ENCODE measurements around the gene PDE4D.
"Not testable (repeated sequence)": the region's sequence is repeated elsewhere in the genome, so short reads cannot be mapped to it uniquely, and the experiment has no call there.

Gene PDE4D

DNA sequence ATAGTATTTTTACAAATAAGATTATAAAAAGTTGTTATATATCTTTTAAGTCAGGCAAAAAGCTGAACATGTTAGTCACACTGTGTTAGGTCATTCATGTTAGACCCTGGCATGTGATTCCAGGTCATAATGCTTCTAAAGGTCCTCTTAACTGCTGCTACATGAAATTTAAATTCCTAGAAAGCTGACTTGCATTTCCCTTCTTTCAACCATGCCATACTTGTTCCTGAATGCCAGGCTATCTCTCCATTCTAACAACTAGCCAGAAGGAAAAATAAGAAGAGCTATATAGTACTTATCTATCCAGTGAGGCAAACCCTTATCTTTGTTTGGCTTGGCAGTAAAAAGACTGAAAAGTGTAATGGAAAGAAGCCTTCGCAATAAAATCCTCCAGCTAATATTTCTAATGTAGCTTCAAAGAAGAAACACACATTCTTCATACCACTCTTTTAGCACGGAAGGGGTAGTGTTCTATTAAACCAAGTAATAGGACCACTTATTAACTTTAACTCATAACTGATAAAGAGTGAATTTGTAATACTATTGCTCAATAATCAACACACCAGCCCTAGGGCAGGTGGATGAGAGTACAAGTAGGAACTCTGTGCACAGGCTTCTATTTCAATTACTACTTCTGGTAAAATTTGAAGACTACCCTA is 310.2 kb downstream of the PDE4D start:
- H3K4me3 ChIP-seq (ENCODE audit: low read depth, low read length): no peak overlapping the region
- TF ChIP-seq, protein P1, sequence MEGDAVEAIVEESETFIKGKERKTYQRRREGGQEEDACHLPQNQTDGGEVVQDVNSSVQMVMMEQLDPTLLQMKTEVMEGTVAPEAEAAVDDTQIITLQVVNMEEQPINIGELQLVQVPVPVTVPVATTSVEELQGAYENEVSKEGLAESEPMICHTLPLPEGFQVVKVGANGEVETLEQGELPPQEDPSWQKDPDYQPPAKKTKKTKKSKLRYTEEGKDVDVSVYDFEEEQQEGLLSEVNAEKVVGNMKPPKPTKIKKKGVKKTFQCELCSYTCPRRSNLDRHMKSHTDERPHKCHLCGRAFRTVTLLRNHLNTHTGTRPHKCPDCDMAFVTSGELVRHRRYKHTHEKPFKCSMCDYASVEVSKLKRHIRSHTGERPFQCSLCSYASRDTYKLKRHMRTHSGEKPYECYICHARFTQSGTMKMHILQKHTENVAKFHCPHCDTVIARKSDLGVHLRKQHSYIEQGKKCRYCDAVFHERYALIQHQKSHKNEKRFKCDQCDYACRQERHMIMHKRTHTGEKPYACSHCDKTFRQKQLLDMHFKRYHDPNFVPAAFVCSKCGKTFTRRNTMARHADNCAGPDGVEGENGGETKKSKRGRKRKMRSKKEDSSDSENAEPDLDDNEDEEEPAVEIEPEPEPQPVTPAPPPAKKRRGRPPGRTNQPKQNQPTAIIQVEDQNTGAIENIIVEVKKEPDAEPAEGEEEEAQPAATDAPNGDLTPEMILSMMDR (IDR thresholded peaks at IDR 0.05; ENCODE audit: low read depth, low read length): no peak
- no peak for DNase-seq (ENCODE audit: low read depth, low spot score)
- in situ Hi-C loops (cut with HindIII; ENCODE audit: low sequenced_read_pairs): no loop called here

DNA sequence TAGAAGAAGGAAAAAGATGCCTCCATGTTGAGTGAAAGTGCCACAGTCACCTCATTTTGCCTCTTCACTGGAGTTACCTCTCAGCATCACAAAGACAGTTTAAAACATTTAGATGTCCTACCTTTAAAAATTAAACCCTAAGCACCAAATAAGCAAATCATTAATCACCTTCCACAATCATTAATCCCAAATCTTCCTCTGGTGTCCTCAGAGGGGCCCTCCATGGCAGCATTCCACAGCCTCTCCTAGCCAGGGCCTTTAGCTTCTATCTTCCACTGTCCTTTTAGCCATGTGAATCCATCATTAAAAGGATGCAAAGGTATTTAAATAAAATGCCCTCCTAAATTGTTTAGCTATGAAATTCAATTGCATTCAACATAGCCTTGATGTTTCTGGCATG is 310.8 kb downstream of the PDE4D start:
- no peak overlapping the region for H3K4me3 ChIP-seq (ENCODE audit: low read depth, low read length)
- no peak for DNase-seq (ENCODE audit: low read depth, low spot score)
- in situ Hi-C loops (cut with HindIII; ENCODE audit: low sequenced_read_pairs): no loop called here
- TF ChIP-seq, protein P1 (IDR thresholded peaks at IDR 0.05; ENCODE audit: low read depth, low read length): no peak

DNA sequence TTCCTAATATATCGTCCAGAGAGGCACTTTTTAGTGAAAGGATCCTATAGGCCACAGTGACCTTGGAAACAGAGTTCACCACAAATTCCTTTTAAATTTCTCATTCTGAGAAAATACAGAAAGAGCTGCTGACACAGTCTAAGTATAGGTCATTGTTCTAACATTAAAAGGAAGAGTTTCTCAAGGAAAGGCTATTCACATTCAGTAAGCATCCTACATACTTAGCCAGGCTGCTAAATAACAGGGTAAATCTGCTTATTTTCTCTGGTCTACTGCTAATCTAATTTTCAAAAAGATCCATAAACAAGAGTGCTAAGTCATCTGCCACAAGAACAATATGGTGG is 313.7 kb downstream of the PDE4D start:
- no peak for DNase-seq (ENCODE audit: low read depth, low spot score)
- TF ChIP-seq, protein P1 (IDR thresholded peaks at IDR 0.05; ENCODE audit: low read depth, low read length): no peak
- H3K4me3 ChIP-seq (ENCODE audit: low read depth, low read length): no peak overlapping the region
- in situ Hi-C loops (cut with HindIII; ENCODE audit: low sequenced_read_pairs): no loop called here

DNA sequence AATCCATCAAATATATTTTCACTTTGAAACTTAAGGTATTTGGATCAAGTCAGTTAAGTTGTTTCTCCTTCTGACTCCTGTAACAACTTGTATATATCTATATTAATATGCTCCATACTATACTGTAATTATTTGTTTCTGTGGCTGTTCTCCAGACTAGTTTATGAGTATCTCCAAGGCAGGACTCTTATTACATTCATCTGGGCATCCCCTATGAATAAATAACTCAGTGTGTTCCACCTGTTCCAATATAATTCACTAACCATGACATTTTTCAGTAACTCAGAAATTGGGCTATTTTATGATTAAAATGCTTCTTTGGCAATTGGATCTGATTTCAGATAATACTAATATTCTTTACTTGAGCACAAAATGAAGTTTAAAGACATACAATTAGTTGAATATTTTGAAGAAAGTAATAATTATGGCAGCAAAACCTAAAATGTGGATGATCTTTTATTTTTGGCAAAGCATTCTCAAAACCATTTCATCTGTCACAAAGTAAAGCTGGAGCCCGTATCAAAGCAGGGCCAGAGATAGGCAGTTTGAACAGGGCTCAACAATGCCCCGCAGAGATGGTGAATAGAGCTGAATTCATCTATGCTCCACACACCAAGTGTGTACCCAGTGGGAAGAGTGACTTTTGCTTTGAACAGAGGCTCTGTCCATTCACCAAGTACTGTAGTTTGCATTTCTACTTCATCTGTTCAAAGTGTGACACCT is 314.3 kb downstream of the PDE4D start:
- DNase-seq (ENCODE audit: low read depth, low spot score): no peak
- no peak overlapping the region for H3K4me3 ChIP-seq (ENCODE audit: low read depth, low read length)
- TF ChIP-seq, protein P1 (IDR thresholded peaks at IDR 0.05; ENCODE audit: low read depth, low read length): no peak
- in situ Hi-C loops (cut with HindIII; ENCODE audit: low sequenced_read_pairs): no loop called here

DNA sequence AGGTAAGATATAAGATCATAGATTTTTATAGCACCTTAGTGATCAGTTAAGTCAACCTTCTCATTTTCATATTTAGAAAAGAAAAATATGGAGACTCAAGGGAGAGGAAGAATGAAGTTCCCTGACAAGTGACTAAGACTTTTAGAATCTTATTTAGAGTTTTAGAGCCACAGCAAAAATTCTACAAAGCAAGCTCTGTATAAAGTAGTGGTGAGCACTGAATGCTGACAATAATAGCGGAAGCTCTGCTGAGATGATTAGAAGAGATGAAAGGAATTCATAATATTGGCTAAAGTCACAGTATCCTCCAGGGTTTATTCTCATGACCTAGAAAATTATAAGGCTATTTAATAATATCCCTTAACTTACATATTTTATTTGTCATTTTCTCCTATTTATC is 316.0 kb downstream of the PDE4D start:
- no peak overlapping the region for H3K4me3 ChIP-seq (ENCODE audit: low read depth, low read length)
- in situ Hi-C loops (cut with HindIII; ENCODE audit: low sequenced_read_pairs): no loop called here
- TF ChIP-seq, protein P1 (IDR thresholded peaks at IDR 0.05; ENCODE audit: low read depth, low read length): no peak
- no peak for DNase-seq (ENCODE audit: low read depth, low spot score)

DNA sequence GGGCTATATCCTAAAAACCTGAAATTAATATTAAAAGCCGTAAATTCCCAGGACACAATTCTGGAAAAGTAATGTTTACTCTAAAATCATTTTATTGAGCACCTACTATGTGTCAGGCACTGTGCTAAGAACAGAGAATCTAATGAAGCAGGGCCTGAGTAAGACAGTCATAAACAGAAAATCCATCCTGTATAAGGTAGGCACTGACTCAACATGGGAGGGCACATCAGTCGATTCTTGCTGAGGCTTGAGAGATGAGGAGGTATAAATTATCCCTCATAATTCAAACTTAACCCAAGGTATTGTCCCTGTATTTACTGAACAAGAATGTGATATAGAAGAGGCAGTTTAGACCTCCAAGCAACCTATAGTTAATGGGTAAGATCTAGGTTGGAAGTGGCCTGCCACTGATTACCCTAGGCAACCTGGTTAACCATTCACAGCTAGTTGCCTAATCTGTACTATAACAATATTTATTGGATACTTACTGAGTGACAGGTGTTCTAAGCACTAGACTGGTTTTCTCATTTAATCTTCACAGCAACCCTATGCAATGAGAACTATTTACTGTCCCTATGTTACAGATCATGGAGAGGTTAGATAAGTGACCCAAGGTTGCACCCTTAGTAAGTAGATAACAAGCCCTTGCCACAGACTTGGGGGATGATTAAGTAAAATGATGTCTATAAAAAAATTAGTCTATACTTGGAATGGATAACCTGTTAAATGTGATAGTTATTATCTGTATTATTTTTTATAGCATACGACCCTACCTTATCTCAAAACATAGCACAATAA is 317.7 kb downstream of the PDE4D start:
- in situ Hi-C loops (cut with HindIII; ENCODE audit: low sequenced_read_pairs): no loop called here
- no peak for DNase-seq (ENCODE audit: low read depth, low spot score)
- no peak overlapping the region for H3K4me3 ChIP-seq (ENCODE audit: low read depth, low read length)
- TF ChIP-seq, protein P1 (IDR thresholded peaks at IDR 0.05; ENCODE audit: low read depth, low read length): no peak

DNA sequence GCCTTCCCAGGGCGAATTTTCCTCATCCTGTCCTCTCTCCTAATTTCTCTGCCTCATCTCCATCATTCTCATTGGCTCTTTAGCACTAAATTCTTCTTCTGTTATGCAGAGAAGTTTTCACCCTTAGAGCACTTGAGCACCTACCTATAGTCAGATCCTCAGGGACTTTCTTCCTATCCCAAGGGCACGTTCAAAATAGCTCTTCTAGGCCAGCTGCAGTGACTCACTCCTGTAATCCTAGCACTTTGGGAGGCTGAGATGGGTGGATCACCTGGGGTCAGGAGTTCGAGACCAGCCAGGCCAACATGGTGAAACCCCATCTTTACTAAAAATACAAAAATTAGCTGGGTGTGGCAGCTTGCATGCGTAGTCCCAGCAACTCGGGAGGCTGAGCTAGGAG is 320.0 kb downstream of the PDE4D start:
- DNase-seq (ENCODE audit: low read depth, low spot score); in situ Hi-C loops (cut with HindIII; ENCODE audit: low sequenced_read_pairs); H3K4me3 ChIP-seq (ENCODE audit: low read depth, low read length): not testable (repeated sequence)

All from astrocyte of the spinal cord (primary cell).